GM18517 (cell line): ENCODE results near the gene NUTM2A.
"Not testable (repeated sequence)": the region's sequence is repeated elsewhere in the genome, so short reads cannot be mapped to it uniquely, and the experiment has no call there.

Source experiments
- ATAC-seq: cut with Tn5 transposase; IDR thresholded peaks from one replicate; pipeline ENCODE4 v1.9.1; 2021; ENCODE audit warnings: mild to moderate bottlenecking, moderate library complexity; ENCODE audit not compliant: unreplicated experiment

The NUTM2A gene

GRCh38 chr10:87248818-87249353 is 23.6 kb downstream of the NUTM2A start:
- not testable (repeated sequence) for ATAC-seq

- ATAC-seq, result not testable (repeated sequence)
These were observed 55.6 kb downstream of the NUTM2A start for GRCh38 chr10:87280749-87281392.
